Gastroesophageal sphincter (tissue), 4 donors: ENCODE data around the gene CLMP. TPM values are rescaled to one million over a fixed set of nuclear protein-coding genes. Genes with fewer than 3 reads are reported as not detected.

Source experiments
- ATAC-seq: fragments of 150-250 bp; one replicate; pipeline ENCODE4 v1.9.1; 2016; ENCODE audit warnings: mild to moderate bottlenecking, moderate library complexity
- H3K27ac ChIP-seq, 4 donors: fragments of 200-600 bp; sonication (generic) in 3 of 4; 1 replicate in 3 of 4; 2 replicates in 1 of 4; pipeline ENCODE4 v1.5.1; 2016 to 2019
- H3K27me3 ChIP-seq: fragments of 200-600 bp; sonication (generic); one replicate; pipeline ENCODE4 v1.5.1; 2019
- H3K36me3 ChIP-seq, 2 donors: fragments of 200-600 bp; sonication (generic); one replicate each; pipeline ENCODE4 v1.5.1; 2019; ENCODE audit warnings: control low read depth in 1 of 2
- H3K4me1 ChIP-seq, 3 donors: fragments of 200-600 bp; sonication (generic); 1 replicate in 2 of 3; 2 replicates in 1 of 3; pipeline ENCODE4 v1.5.1; 2016 to 2019; ENCODE audit warnings: control low read depth in 2 of 3
- H3K4me3 ChIP-seq, 2 donors: fragments of 200-600 bp; sonication (generic); one replicate each; pipeline ENCODE4 v1.5.1; 2019; ENCODE audit warnings: mild to moderate bottlenecking in 1 of 2, moderate library complexity in 1 of 2
- H3K9me3 ChIP-seq, 3 donors: fragments of 200-600 bp; sonication (generic); one replicate each; pipeline ENCODE4 v1.5.1; 2017 to 2019; ENCODE audit warnings: control low read depth in 2 of 3
- CTCF ChIP-seq, 4 experiments: fragments of 200-600 bp in 2 of 4; fragments of 450-650 bp in 2 of 4; sonication (generic) in 1 of 4; IDR thresholded peaks; one replicate each; pipeline ENCODE4 v1.5.1; 2017 to 2019; ENCODE audit warnings: antibody characterized with exemption in 4 of 4, mild to moderate bottlenecking in 2 of 4, moderate library complexity in 2 of 4
- EP300 ChIP-seq: sonication (generic); formaldehyde crosslinking; IDR thresholded peaks from one replicate; pipeline ENCODE4 v1.6.1; 2017; ENCODE audit warnings: antibody characterized with exemption, mild to moderate bottlenecking
- POLR2A ChIP-seq, 2 donors: fragments of 450-650 bp; IDR thresholded peaks; one replicate each; pipeline ENCODE4 v1.6.1; 2017; ENCODE audit warnings: antibody characterized with exemption in 2 of 2, mild to moderate bottlenecking in 2 of 2, moderate library complexity in 1 of 2
- POLR2AphosphoS5 ChIP-seq: sonication (generic); formaldehyde crosslinking; IDR thresholded peaks from one replicate; pipeline ENCODE4 v1.6.1; 2017; ENCODE audit warnings: antibody characterized with exemption
- WGBS, 2 donors: methylation state at CpG; one replicate each; pipeline ENCODE4 v1.1.5; 2018; ENCODE audit warnings: low coverage in 1 of 2; 5-methylcytosine and 5-hydroxymethylcytosine counted together
- total RNA-seq, 4 donors: library from RNA; depleted of rRNA; stranded (reverse); fragments of >200 nt; gene quantifications; one replicate each; pipeline ENCODE4 v1.1.0, GENCODE V29; 2016

CLMP gene
- total RNA-seq, 4 donors from 2014 or later: 89.1 to 274 (median 151) TPM

GRCh38 chr11:123151366-123151765 is 43.7 kb downstream of the CLMP start:
- 80 to 82% methylated on average over 2 to 3 of the region's 3 CpGs for WGBS, 2 donors
- no peak for TF ChIP-seq CTCF (IDR thresholded peaks at IDR 0.05)
- no peak for TF ChIP-seq EP300
- TF ChIP-seq POLR2A (IDR thresholded peaks at IDR 0.05): no peak
- TF ChIP-seq POLR2AphosphoS5: no peak
- Histone ChIP-seq H3K4me3 (no peak overlapping the region), H3K4me1 (peaks cover 0 to 24% (median 0%) of the 10 kb centered on the region in 3 donors), H3K27me3 (no peaks in the 10 kb centered on the region), H3K9me3 (no peaks in the 10 kb centered on the region), H3K36me3 (no peaks in the 10 kb centered on the region), H3K27ac (no peak overlapping the region)
- ATAC-seq: no peak

GRCh38 chr11:123150882-123151281 is 44.2 kb downstream of the CLMP start:
- no peaks in the 10 kb centered on the region for H3K36me3 ChIP-seq
- no peaks in the 10 kb centered on the region for H3K9me3 ChIP-seq
- 100% methylated on average over 1 of the region's 6 CpGs; no CpG with 5 or more reads in 1 of the 2 donors for WGBS, 2 donors
- H3K27me3 ChIP-seq: no peaks in the 10 kb centered on the region
- H3K4me3 ChIP-seq: no peak overlapping the region
- TF ChIP-seq CTCF (IDR thresholded peaks at IDR 0.05): no peak
- no peak for TF ChIP-seq POLR2A (IDR thresholded peaks at IDR 0.05)
- TF ChIP-seq EP300: no peak
- TF ChIP-seq POLR2AphosphoS5: no peak
- H3K4me1 ChIP-seq: peaks cover 0 to 25% (median 0%) of the 10 kb centered on the region in 3 donors
- ATAC-seq: no peak
- H3K27ac ChIP-seq: no peak overlapping the region

GRCh38 chr11:123148965-123149364 is 46.1 kb downstream of the CLMP start:
- Histone ChIP-seq H3K9me3 (no peaks in the 10 kb centered on the region), H3K36me3 (no peaks in the 10 kb centered on the region), H3K4me3 (no peak overlapping the region), H3K27ac (no peak overlapping the region), H3K4me1 (peaks cover 0 to 32% (median 0%) of the 10 kb centered on the region in 3 donors), H3K27me3 (no peaks in the 10 kb centered on the region)
- WGBS, 2 donors: 92 to 93% methylated on average over 3 to 4 of the region's 4 CpGs
- no peak for ATAC-seq
- TF ChIP-seq POLR2A (IDR thresholded peaks at IDR 0.05) (no peak), POLR2AphosphoS5 (no peak), CTCF (IDR thresholded peaks at IDR 0.05) (no peak), EP300 (no peak)

GRCh38 chr11:123145661-123146060 is 49.4 kb downstream of the CLMP start:
- H3K27ac ChIP-seq: peak overlapping the region in 3 of 4 donors; percentile 5 to 64 (median 25)
- WGBS, 2 donors: 60 to 75% methylated on average over 5 of the region's 9 CpGs
- ATAC-seq: no peak
- no peak overlapping the region for H3K4me3 ChIP-seq
- no peaks in the 10 kb centered on the region for H3K36me3 ChIP-seq
- no peaks in the 10 kb centered on the region for H3K27me3 ChIP-seq
- H3K4me1 ChIP-seq: peaks cover 0 to 20% (median 0%) of the 10 kb centered on the region in 3 donors
- no peaks in the 10 kb centered on the region for H3K9me3 ChIP-seq
- no peak for TF ChIP-seq CTCF (IDR thresholded peaks at IDR 0.05)
- TF ChIP-seq EP300: no peak
- TF ChIP-seq POLR2AphosphoS5: no peak
- TF ChIP-seq POLR2A (IDR thresholded peaks at IDR 0.05): no peak

GRCh38 chr11:123145220-123145619 is 49.8 kb downstream of the CLMP start:
- Histone ChIP-seq H3K9me3 (no peaks in the 10 kb centered on the region), H3K4me3 (no peak overlapping the region), H3K36me3 (no peaks in the 10 kb centered on the region), H3K4me1 (peaks cover 0 to 20% (median 0%) of the 10 kb centered on the region in 3 donors), H3K27ac (peak overlapping the region in 3 of 4 donors; percentile 5 to 64 (median 25)), H3K27me3 (no peaks in the 10 kb centered on the region)
- 18 to 27% methylated on average over 5 to 8 of the region's 13 CpGs for WGBS, 2 donors
- TF ChIP-seq POLR2A (IDR thresholded peaks at IDR 0.05) (no peak), POLR2AphosphoS5 (peak; percentile 17)
- ATAC-seq: peak; percentile 88
